Gastrocnemius medialis (tissue), 4 donors: ENCODE measurements around the gene MRPL49. TPM values are rescaled to one million over a fixed set of nuclear protein-coding genes. Genes with fewer than 3 reads are reported as not detected.

Source experiments
- ATAC-seq, 2 donors: fragments of 150-250 bp; one replicate each; pipeline ENCODE4 v1.9.1; 2016
- DNase-seq, 2 donors: peaks; one replicate each; pipeline ENCODE4 v3.0.0-alpha.2; 2019
- H3K27ac ChIP-seq, 4 donors: fragments of 200-600 bp; sonication (generic); 1 replicate in 1 of 4; 2 replicates in 3 of 4; pipeline ENCODE4 v1.5.1; 2016 to 2018; ENCODE audit warnings: mild to moderate bottlenecking in 2 of 4, moderate library complexity in 1 of 4
- H3K27me3 ChIP-seq, 3 donors: fragments of 200-600 bp; sonication (generic) in 2 of 3; 1 replicate in 1 of 3; 2 replicates in 2 of 3; pipeline versions ENCODE4 v1.5.1 to v1.6.0; 2016 to 2019; ENCODE audit warnings: mild to moderate bottlenecking in 1 of 3, moderate library complexity in 1 of 3
- H3K36me3 ChIP-seq, 2 donors: fragments of 200-600 bp; sonication (generic) in 1 of 2; one replicate each; pipeline ENCODE4 v1.5.1; 2017 to 2018
- H3K4me1 ChIP-seq, 2 donors: fragments of 200-600 bp; sonication (generic) in 1 of 2; one replicate each; pipeline ENCODE4 v1.5.1; 2016 to 2017; ENCODE audit warnings: mild to moderate bottlenecking in 2 of 2
- H3K4me3 ChIP-seq, 4 donors: fragments of 200-600 bp; sonication (generic) in 3 of 4; 1 replicate in 1 of 4; 2 replicates in 3 of 4; pipeline ENCODE4 v1.5.1; 2016 to 2019; ENCODE audit warnings: mild to moderate bottlenecking in 2 of 4
- H3K9me3 ChIP-seq, 3 donors: fragments of 200-600 bp; sonication (generic) in 2 of 3; 1 replicate in 1 of 3; 2 replicates in 2 of 3; pipeline ENCODE4 v1.5.1; 2016 to 2019
- POLR2A ChIP-seq, 2 donors: fragments of 450-650 bp; IDR thresholded peaks; one replicate each; pipeline ENCODE4 v1.6.1; 2017; ENCODE audit warnings: antibody characterized with exemption in 2 of 2, mild to moderate bottlenecking in 2 of 2, moderate library complexity in 2 of 2
- in situ Hi-C, 4 donors: fragments of 200-750 bp; cut with MboI; loops; one replicate each; pipeline versions ENCODE4 v1.15.0 to v1.8.0; 2017; ENCODE audit warnings: low sequenced_read_pairs in 4 of 4
- intact Hi-C: fragments of 100-400 bp; cut with DNase I; formaldehyde crosslinking; loops from one replicate; pipeline ENCODE4 v1.15.1; 2023; ENCODE audit warnings: low total_unique reads
- total RNA-seq, 4 donors: library from RNA; depleted of rRNA; stranded (reverse); fragments of >200 nt; gene quantifications; one replicate each; pipeline versions ENCODE4 v1.1.0 to v1.2.3, GENCODE V29; 2016
- TF ChIP-seq, protein P1 (sequence below), 5 experiments: fragments of 450-650 bp in 3 of 5; fragments of 200-600 bp in 2 of 5; sonication (generic) in 2 of 5; IDR thresholded peaks in 4 of 5; conservative IDR thresholded peaks in 1 of 5; 1 replicate in 4 of 5; 2 replicates in 1 of 5; pipeline ENCODE4 v1.5.1; 2016 to 2019; ENCODE audit warnings: antibody characterized with exemption in 5 of 5, mild to moderate bottlenecking in 3 of 5, moderate library complexity in 3 of 5

MRPL49 gene
- total RNA-seq, 4 donors from 2014 or later, result 54.9 to 76.5 (median 63.6) TPM

DNA sequence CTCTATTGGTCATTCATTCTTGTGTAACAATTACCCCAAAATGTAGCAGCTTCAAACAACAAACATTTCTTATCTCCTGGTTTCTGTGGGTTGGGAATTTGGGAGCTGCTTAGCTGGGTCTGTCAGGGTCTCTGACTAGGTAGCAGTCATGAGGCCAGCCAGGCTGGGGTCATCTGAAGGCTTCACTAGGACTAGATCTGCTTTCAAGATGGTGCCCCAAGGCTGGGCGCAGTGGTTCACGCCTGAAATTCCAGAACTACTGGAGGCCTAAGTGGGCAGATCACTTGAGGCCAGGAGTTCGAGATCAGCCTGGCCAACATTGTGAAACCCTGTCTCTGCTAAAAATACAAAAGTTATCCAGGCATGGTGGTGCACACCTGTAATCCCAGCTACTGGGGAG is 34.8 kb downstream of the MRPL49 start:
- no peak for TF ChIP-seq POLR2A (IDR thresholded peaks at IDR 0.05)
- TF ChIP-seq, protein P1, sequence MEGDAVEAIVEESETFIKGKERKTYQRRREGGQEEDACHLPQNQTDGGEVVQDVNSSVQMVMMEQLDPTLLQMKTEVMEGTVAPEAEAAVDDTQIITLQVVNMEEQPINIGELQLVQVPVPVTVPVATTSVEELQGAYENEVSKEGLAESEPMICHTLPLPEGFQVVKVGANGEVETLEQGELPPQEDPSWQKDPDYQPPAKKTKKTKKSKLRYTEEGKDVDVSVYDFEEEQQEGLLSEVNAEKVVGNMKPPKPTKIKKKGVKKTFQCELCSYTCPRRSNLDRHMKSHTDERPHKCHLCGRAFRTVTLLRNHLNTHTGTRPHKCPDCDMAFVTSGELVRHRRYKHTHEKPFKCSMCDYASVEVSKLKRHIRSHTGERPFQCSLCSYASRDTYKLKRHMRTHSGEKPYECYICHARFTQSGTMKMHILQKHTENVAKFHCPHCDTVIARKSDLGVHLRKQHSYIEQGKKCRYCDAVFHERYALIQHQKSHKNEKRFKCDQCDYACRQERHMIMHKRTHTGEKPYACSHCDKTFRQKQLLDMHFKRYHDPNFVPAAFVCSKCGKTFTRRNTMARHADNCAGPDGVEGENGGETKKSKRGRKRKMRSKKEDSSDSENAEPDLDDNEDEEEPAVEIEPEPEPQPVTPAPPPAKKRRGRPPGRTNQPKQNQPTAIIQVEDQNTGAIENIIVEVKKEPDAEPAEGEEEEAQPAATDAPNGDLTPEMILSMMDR (IDR thresholded peaks at IDR 0.05 in 4 of 5, conservative IDR thresholded peaks at IDR 0.05 in 1 of 5), result no peak
- Histone ChIP-seq H3K4me3 (no peak overlapping the region), H3K4me1 (no peaks in the 10 kb centered on the region), H3K9me3 (no peaks in the 10 kb centered on the region), H3K27ac (no peak overlapping the region), H3K27me3 (no peaks in the 10 kb centered on the region), H3K36me3 (no peaks in the 10 kb centered on the region)
- in situ Hi-C loops (no loop called here), intact Hi-C loops (no loop called here)
- ATAC-seq (no peak), DNase-seq (no peak)

DNA sequence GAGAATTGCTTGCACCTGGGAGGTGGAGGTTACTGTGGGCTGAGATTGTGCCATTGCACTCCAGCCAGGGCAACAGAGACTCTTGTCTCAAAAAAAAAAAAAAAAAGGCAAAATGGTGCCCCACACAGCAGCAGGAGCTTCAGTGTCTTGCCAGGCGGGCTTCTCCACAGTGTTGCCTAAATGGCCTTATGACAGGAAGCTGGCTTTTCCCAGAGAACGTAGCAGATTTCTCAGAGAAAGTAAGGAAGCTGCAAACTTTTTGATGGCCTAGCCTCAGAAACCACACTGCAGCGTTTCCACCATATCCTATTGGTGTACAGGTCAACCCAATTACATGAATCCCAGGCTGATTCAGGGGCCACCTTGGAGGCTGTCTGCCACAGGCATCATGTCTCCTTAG is 35.2 kb downstream of the MRPL49 start:
- H3K27me3 ChIP-seq, result no peaks in the 10 kb centered on the region
- no peaks in the 10 kb centered on the region for H3K4me1 ChIP-seq
- H3K27ac ChIP-seq, result no peak overlapping the region
- no peak for DNase-seq
- no peaks in the 10 kb centered on the region for H3K36me3 ChIP-seq
- H3K9me3 ChIP-seq, result no peaks in the 10 kb centered on the region
- intact Hi-C loops (no loop called here), in situ Hi-C loops (no loop called here)
- H3K4me3 ChIP-seq, result no peak overlapping the region
- ATAC-seq, result no peak
- TF ChIP-seq, protein P1 (IDR thresholded peaks at IDR 0.05 in 4 of 5, conservative IDR thresholded peaks at IDR 0.05 in 1 of 5), result no peak
- no peak for TF ChIP-seq POLR2A (IDR thresholded peaks at IDR 0.05)

- H3K4me1 ChIP-seq, result no peaks in the 10 kb centered on the region
- no peaks in the 10 kb centered on the region for H3K9me3 ChIP-seq
- H3K27me3 ChIP-seq, result no peaks in the 10 kb centered on the region
- no peak overlapping the region for H3K27ac ChIP-seq
- no peak overlapping the region for H3K4me3 ChIP-seq
- H3K36me3 ChIP-seq, result no peaks in the 10 kb centered on the region
- intact Hi-C loops (no loop called here), in situ Hi-C loops (no loop called here)
- no peak for DNase-seq
- no peak for ATAC-seq
- TF ChIP-seq POLR2A (IDR thresholded peaks at IDR 0.05), result no peak
- TF ChIP-seq, protein P1 (IDR thresholded peaks at IDR 0.05 in 4 of 5, conservative IDR thresholded peaks at IDR 0.05 in 1 of 5), result no peak
Observed at GRCh38 chr11:65159012-65159411, 36.9 kb downstream of the MRPL49 start.

GRCh38 chr11:65160643-65161042 is 38.5 kb downstream of the MRPL49 start:
- in situ Hi-C loops, result no loop called here
- Histone ChIP-seq H3K27me3 (no peaks in the 10 kb centered on the region), H3K27ac (no peak overlapping the region), H3K4me3 (no peak overlapping the region), H3K36me3 (no peaks in the 10 kb centered on the region), H3K4me1 (no peaks in the 10 kb centered on the region), H3K9me3 (no peaks in the 10 kb centered on the region)
- TF ChIP-seq, protein P1 (IDR thresholded peaks at IDR 0.05 in 4 of 5, conservative IDR thresholded peaks at IDR 0.05 in 1 of 5), result no peak
- TF ChIP-seq POLR2A (IDR thresholded peaks at IDR 0.05), result no peak
- intact Hi-C loops, result no loop called here
- no peak for DNase-seq
- ATAC-seq, result no peak

DNA sequence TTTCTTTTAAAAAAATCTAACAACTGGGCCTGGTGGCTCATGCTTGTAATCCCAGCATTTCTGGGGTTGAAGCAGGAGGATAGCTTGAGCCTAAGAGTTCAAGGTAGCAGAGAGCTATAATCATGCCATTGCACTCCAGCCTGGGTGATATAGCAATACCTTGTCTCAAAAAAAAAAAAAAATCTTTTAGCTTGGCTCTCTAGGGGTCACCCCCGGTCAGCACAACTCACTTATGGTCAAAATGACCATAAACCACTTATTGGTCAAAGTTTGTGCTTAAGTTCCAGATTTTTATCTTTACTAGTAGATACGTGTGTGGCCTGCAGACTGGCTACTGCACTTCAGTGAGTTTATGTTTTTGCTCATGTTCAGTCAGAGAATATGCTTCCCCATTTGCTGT is 41.6 kb downstream of the MRPL49 start:
- Histone ChIP-seq H3K9me3 (no peaks in the 10 kb centered on the region), H3K4me1 (no peaks in the 10 kb centered on the region), H3K27me3 (no peaks in the 10 kb centered on the region), H3K4me3 (no peak overlapping the region), H3K36me3 (no peaks in the 10 kb centered on the region), H3K27ac (no peak overlapping the region)
- intact Hi-C loops, result no loop called here
- DNase-seq (no peak), ATAC-seq (no peak)
- in situ Hi-C loops, result no loop called here
- no peak for TF ChIP-seq POLR2A (IDR thresholded peaks at IDR 0.05)
- TF ChIP-seq, protein P1 (IDR thresholded peaks at IDR 0.05 in 4 of 5, conservative IDR thresholded peaks at IDR 0.05 in 1 of 5), result no peak
